GM18505 (cell line): ENCODE results near the gene LRRC53.

Experiments
- ATAC-seq: cut with Tn5 transposase; IDR thresholded peaks from one replicate; pipeline ENCODE4 v1.9.1; 2021; ENCODE audit not compliant: unreplicated experiment
- POLR2A ChIP-seq: IDR thresholded peaks from 4 replicates; pipeline ENCODE4 v1.6.1; 2011; ENCODE audit warnings: borderline replicate concordance; ENCODE audit not compliant: insufficient read depth, insufficient read length; ENCODE audit errors: extremely low read depth

Gene LRRC53

DNA sequence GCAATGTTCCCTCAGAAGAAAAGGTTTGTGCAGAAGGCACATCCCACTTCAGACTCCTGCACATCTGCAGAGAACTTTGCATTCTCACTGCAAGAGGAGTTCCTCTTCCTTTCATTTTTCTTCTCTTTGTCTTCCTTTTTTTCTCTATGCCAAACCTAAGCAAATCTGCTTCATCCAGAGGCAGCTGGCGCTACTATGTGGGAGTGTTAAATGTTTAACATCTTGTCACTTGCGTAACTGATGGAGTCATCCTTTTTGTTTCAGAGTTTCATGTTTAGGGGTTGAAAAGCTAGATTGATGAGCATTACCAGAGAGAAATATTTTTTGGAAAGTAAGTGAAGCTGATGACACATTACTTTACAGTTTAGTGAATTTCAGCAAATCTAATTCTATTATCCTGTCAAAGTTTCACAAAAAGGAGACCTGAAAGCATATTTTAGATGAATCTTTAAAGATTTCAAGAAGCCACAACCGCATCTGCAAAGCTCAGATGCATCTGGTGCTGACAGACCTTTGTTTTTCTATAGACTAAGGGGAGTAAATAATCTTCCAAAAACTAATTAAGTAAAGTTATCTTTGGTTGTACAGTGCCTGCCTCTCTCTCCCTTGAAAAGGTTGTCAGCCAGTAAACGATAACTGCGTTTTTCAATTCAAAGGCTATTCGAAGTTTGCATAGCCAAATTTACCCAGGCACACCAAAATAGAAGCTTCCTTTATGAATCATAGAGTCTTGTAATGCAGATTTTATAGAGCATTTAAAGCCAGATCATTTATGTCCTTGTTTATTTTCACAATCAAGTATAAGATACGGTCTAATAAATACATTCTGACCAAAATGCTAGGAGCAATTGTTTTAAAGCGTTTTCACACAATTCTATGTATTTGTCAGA is 1.2 kb upstream of the LRRC53 start:
- ATAC-seq = no peak
- no peak for TF ChIP-seq POLR2A

DNA sequence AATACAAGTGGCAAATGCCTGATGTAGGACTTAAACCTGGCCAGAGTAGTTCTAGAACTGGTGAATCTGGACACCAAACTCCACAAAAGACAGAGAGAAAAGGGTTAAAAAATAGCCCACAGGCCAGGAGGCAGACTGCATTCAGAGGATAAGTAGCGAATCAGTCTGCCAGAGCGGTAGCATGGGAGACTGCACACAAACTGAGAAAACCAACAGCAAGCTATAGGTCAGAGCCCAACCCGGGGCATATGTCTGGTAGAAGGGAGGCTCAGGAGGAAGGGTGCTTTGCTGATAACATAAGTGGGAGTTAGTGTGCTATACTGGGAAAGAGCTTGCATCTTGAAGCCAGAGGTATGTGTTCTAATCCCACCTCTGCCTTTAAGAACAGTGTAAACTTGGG is 4.0 kb downstream of the LRRC53 start:
- TF ChIP-seq POLR2A = no peak
- no peak for ATAC-seq

DNA sequence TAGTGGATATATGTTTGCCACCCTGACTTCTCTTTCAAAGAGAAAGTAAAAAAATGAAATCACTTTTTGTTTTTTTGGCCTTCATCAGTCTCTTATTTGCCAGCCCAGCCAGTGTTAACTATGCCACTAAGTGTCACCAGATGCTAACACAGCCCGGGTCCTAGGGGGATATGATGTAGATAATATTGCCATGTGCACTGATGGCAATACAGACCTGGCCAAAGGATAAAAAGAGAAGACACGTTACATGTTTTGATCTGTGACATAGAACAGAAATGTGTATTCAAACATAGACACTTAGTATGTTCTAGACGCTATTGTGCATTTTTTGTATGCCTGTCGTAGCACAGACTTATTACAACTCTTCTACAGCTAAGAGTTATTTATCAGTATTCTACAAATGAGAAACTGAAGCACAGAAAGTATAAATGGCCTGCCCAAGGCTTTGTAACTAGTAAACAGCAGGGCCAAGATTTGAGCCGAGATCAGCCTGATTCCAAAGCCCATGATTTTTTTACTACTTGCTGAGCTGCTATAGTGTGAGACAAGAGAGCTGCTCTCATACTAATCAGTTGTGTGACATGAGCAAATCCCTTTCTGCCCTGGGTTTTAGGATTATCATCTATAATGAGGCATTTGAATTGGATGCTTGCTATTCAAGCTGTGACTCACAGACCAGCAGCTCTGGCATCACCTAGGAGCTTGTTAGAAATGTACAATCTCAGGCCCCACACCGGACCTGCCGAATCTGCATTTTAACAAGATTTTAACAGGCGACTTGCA is 6.3 kb downstream of the LRRC53 start:
- no peak for ATAC-seq

DNA sequence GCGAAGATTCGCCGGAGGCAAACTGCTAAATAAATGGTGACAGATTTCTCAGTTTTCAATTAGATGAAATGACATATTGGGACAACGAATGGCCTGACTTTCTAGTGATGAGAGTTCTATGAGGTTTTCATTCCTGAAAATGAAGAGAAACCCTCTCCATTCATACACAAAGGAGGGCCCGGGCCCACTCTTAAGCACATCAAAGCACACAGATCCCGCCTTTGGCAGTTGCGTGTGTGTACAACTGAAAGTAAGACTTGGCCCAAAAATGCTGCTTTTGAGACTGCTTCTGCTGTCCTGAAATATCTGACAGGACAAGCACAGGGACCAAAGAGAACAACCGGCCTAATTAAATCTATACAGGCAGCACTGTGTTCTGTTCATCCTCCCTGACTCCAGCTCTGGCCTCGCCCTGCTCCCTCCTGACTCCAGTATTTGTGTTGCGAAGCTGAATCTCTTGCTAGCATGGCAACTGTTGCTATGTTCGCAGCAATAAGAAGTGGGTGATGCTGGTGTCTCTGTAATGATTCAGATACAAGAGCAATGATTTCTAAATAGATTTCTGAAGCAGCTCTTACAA is 7.4 kb downstream of the LRRC53 start:
- TF ChIP-seq POLR2A = no peak
- no peak for ATAC-seq

More for the DNA sequence above, 6.3 kb downstream of the LRRC53 start:
- no peak for TF ChIP-seq POLR2A

DNA sequence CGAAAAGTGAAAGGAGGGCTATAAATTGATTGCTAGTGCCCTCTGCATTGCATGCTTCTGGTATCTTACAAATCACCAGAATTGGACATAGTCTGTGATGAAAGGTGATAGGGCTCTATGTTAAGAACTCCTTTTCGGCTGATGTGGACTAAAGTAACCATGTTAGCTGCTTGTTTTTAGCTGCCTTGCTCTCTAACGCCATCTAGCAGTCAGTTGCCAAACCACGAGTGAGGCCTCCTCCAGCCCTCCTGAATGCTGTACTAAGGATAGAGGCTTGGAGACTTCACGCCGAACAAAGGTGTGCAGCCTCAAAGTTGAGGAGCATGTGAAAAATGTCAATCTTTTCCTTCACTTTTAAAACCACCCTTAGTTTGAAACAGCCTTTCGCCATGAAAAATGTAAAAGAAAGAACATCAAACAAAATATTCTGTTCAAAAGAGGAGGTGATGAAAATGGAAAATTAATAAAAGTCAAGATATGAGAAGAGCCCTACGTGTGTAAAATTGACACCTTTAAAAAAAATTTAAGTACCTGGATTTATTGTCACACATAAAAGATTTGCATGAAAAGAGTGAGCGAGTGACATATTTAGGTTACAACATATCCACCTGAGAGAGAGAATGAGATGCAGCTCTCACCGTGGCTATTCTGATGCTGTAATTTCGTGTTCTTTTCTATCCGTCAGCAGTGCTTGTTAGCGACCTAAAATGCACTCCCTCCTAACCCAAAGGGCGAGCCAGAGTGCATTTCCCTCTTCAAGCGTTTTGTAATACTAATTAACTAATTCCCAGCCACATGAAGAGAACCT is 8.1 kb downstream of the LRRC53 start:
- peak; percentile 89 for ATAC-seq

DNA sequence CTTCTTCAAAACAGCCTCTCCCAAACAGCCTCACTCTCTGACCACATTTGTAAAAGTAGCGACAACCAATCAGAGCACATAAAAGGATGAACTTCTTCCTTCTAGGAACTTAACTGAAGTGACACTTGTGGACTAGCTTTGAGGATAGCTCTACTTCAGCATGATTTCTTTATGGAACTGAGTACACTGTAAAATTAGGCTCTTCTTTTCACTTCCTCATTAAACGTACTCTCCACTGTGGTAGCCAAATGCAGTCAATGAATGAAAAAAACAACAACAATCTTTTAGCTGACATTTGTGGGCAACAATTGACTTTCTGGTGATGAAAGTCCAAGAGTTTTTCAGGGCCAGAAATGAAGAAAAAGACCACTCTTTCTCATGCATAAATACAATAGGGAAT is 9.6 kb downstream of the LRRC53 start:
- no peak for ATAC-seq
- no peak for TF ChIP-seq POLR2A

More for the DNA sequence above, 8.1 kb downstream of the LRRC53 start:
- TF ChIP-seq POLR2A = no peak

DNA sequence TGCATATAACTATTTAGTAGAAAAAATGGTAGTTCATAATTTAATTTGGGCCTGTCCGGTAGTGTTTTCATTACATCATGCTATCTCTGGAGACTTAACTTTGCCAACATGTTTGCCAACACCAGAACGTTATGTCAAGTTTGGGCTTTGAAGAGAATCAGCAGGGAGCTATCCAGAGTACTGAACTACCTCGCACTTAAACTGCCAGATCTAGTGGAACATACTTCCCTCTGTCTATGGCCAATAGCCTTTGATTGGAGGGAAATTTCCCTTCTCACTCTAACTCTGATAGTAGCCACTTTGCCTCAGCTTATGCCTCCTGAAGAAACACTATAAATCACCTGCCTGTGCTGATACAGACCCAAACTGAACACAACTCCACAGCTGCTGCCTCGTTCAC is 10.0 kb downstream of the LRRC53 start:
- TF ChIP-seq POLR2A = no peak
- ATAC-seq = no peak

DNA sequence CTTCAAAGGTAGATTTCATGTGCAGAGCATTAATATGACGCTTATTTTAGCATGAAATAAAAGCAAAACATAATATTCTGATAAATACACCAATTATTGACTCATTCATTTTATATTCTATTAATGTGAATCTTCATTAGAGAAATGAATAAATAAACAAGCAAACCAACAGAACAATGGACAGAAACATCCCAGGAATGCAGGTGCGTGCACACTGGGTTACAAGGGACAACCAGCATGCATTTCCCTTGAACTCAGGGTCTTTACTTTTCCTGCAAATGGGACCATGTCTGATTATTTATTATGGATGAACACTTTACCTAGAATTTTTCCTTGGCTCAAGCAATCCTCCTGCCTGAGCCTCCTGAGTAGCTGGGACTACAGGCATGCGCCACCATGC is 13.5 kb downstream of the LRRC53 start:
- TF ChIP-seq POLR2A = no peak
- ATAC-seq = no peak

DNA sequence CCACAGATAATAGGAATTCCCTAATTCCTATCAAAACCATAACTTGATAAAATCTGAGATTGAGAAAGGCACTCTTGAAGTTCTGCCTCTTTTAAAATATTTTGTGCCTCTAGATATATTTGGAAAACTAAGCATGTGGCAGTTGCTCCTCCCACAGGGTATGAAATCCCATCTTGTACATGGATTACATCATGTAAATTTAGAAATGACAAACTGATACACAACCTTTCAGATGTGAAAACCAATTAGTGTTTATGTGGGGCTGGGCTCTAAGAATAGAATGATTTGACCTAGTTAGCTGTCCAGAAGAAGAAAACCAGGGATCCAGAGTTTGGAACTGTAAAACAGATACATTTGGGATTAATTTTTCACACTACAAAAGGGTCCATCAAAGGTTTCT is 15.7 kb downstream of the LRRC53 start:
- TF ChIP-seq POLR2A = no peak
- ATAC-seq = no peak

DNA sequence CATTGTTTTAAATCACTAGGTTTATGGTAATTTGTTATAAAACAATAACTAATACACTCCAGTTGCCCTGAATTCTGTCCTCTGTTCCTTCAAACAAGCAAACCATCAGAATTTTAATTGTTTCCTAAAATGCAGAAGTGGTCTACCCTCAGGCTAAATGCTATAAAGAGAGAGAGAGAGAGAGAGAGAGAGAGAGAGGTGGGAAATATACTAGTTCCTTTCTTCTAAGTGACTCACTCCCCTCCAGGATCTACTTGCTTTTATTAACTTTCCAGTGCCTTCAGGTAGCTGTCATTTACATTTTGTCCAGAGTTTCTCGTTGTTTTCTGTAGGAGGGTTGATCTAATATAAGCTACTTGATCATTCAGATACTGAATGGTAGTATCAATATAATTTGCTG is 26.4 kb downstream of the LRRC53 start:
- TF ChIP-seq POLR2A = no peak
- no peak for ATAC-seq

DNA sequence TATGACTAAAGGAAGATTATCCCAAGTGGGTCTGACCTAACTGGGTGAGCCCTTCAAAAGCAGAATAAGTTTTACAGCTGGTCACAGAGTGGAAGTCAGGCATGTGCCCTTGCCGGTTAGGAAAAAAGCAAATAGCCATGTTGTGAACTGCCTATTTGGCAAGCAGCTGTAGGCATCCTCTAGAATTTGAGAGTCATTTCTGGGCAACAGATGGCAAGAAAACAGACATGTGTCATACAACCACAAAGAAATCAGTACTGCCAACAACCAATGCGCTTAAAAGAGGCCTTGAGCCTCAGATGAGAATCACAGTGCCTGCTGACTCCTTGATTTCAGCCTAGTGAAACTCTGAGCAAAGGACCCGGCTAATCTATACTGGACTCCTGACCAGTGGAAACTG is 26.8 kb downstream of the LRRC53 start:
- ATAC-seq = no peak
- no peak for TF ChIP-seq POLR2A

DNA sequence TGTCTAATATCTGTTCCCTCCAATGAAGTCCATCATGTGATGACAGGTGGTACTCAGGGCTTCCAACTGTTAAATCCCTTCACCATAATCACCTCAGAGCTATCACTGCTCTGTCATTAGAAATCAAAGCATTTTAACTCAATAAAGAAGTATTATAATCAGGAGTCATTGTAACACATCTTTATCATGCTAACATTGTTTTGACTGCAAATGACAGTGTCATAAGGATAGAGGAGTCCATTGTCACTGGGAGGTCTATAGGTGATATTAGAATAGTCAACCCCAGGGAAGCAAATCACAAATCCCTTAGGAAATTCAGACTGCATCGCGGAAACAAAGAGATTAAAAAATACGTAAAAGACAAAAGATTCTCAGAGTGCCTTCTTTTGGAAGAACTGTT is 30.8 kb downstream of the LRRC53 start:
- no peak for ATAC-seq
- no peak for TF ChIP-seq POLR2A

DNA sequence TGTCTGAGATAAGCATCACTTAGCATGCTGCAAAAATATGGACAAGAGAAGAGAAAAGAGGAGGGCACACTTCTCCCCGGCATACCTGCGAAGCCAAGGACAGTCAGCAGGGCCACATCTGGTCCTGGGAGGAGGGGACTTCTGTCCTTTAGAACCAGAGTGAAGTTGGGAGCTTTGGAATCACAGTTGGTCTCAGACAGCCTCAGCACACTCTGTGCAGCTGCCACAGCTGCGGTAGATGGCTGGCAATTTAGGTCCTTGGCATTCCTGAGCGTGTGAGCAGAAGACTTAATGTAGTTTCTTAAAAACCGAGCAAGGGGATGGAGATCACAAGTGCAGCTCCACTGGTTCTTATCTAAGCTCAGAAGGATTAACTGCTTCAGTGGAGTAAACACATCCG is 32.3 kb downstream of the LRRC53 start:
- no peak for ATAC-seq
- no peak for TF ChIP-seq POLR2A
